ENCODE data around the gene INCA1.

The INCA1 gene

GRCh38 chr17:4966844-4967538 lies 30.3 kb downstream of the INCA1 start:
- DNase-seq (ENCODE audit: low read depth), result peak; percentile 100
- H3K4me3 ChIP-seq (ENCODE audit: low read length), result peak overlapping the region; percentile 84
- no peak for TF ChIP-seq CTCF (IDR thresholded peaks at IDR 0.05; ENCODE audit: insufficient read depth, low read depth, low read length, missing control alignments)

- H3K4me3 ChIP-seq (ENCODE audit: low read length), result no peak overlapping the region
- TF ChIP-seq CTCF (IDR thresholded peaks at IDR 0.05; ENCODE audit: insufficient read depth, low read depth, low read length, missing control alignments), result no peak
- no peak for DNase-seq (ENCODE audit: low read depth)
Measured at GRCh38 chr17:4965311-4965986, 31.9 kb downstream of the INCA1 start.

- TF ChIP-seq CTCF (IDR thresholded peaks at IDR 0.05; ENCODE audit: insufficient read depth, low read depth, low read length, missing control alignments), result no peak
- no peak overlapping the region for H3K4me3 ChIP-seq (ENCODE audit: low read length)
- no peak for DNase-seq (ENCODE audit: low read depth)
Measured at GRCh38 chr17:4960279-4960922, 36.9 kb downstream of the INCA1 start.

- H3K4me3 ChIP-seq (ENCODE audit: low read length), result no peak overlapping the region
- DNase-seq (ENCODE audit: low read depth), result no peak
Measured at GRCh38 chr17:4959261-4959965, 37.9 kb downstream of the INCA1 start.

GRCh38 chr17:4958102-4958501 lies 39.2 kb downstream of the INCA1 start:
- no peak overlapping the region for H3K4me3 ChIP-seq (ENCODE audit: low read length)
- no peak for TF ChIP-seq CTCF (IDR thresholded peaks at IDR 0.05; ENCODE audit: insufficient read depth, low read depth, low read length, missing control alignments)
- DNase-seq (ENCODE audit: low read depth), result no peak

More at GRCh38 chr17:4959261-4959965, 37.9 kb downstream of the INCA1 start:
- no peak for TF ChIP-seq CTCF (IDR thresholded peaks at IDR 0.05; ENCODE audit: insufficient read depth, low read depth, low read length, missing control alignments)

GRCh38 chr17:4956493-4957061 lies 40.7 kb downstream of the INCA1 start:
- TF ChIP-seq CTCF (IDR thresholded peaks at IDR 0.05; ENCODE audit: insufficient read depth, low read depth, low read length, missing control alignments), result peak; percentile 21
- no peak for DNase-seq (ENCODE audit: low read depth)
- no peak overlapping the region for H3K4me3 ChIP-seq (ENCODE audit: low read length)
